Neural cell (in vitro differentiated cells): Measurements from ENCODE around the gene RABGAP1L. TPM values are rescaled to one million over a fixed set of nuclear protein-coding genes. Genes with fewer than 3 reads are reported as not detected.

ENCODE experiments used
- H2AFZ ChIP-seq: fragments of 200-600, 300-800 bp; sonication (generic), shearing (Covaris generic); 2 replicates; pipeline ENCODE4 v1.6.0; 2014; ENCODE audit warnings: low read depth, mild to moderate bottlenecking, antibody characterized with exemption, low read length, moderate library complexity
- H3F3A ChIP-seq: fragments of 200-600 bp; shearing (Covaris generic); 2 replicates; pipeline ENCODE4 v1.6.1; 2016; ENCODE audit warnings: mild to moderate bottlenecking, moderate library complexity, mixed read lengths, antibody characterized with exemption, low read length; ENCODE audit not compliant: insufficient read depth, poor library complexity, severe bottlenecking
- H3K27ac ChIP-seq: fragments of 200-600, 300-800 bp; sonication (generic), shearing (Covaris generic); 2 replicates; pipeline ENCODE4 v1.5.1; 2014; ENCODE audit warnings: mild to moderate bottlenecking, low read length, moderate library complexity
- H3K27me3 ChIP-seq: fragments of 300-800, 200-600 bp; sonication (generic), shearing (Covaris generic); 2 replicates; pipeline ENCODE4 v1.6.0; 2014; ENCODE audit warnings: mild to moderate bottlenecking, low read depth, low read length, moderate library complexity; ENCODE audit not compliant: insufficient read depth
- H3K36me3 ChIP-seq: fragments of 300-800, 200-600 bp; sonication (generic), shearing (Covaris generic); 2 replicates; pipeline ENCODE4 v1.5.1; 2014; ENCODE audit warnings: mild to moderate bottlenecking, antibody characterized with exemption, low read length, moderate library complexity; ENCODE audit not compliant: insufficient read depth
- H3K4me2 ChIP-seq: fragments of 300-800, 200-600 bp; sonication (generic), shearing (Covaris generic); 2 replicates; pipeline ENCODE4 v1.6.0; 2014; ENCODE audit warnings: mild to moderate bottlenecking, low read length
- H3K4me3 ChIP-seq: fragments of 300-800, 200-600 bp; sonication (generic), shearing (Covaris generic); 2 replicates; pipeline ENCODE4 v1.5.1; 2014; ENCODE audit warnings: mild to moderate bottlenecking, low read length, moderate library complexity
- H3K79me2 ChIP-seq: fragments of 200-600 bp; shearing (Covaris generic); replicated peaks from 2 replicates; pipeline ENCODE4 v1.6.0; 2014; ENCODE audit warnings: mild to moderate bottlenecking, low read length, moderate library complexity; ENCODE audit not compliant: insufficient read depth
- H3K9ac ChIP-seq: fragments of 300-800, 200-600 bp; sonication (generic), shearing (Covaris generic); 2 replicates; pipeline ENCODE4 v1.6.1; 2016; ENCODE audit warnings: mild to moderate bottlenecking, low read length, mixed read lengths
- H3K9me2 ChIP-seq: fragments of 200-600 bp; shearing (Covaris generic); 2 replicates; pipeline ENCODE4 v1.6.1; 2016; ENCODE audit warnings: mild to moderate bottlenecking, low read length, mixed read lengths; ENCODE audit not compliant: insufficient read depth
- H3K9me3 ChIP-seq: fragments of 200-600, 300-800 bp; sonication (generic), shearing (Covaris generic); 2 replicates; pipeline ENCODE4 v1.6.1; 2016; ENCODE audit warnings: mild to moderate bottlenecking, mixed run types, low read length, moderate library complexity, mixed read lengths
- H4K20me1 ChIP-seq: fragments of 200-600 bp; shearing (Covaris generic); 2 replicates; pipeline ENCODE4 v1.6.1; 2016; ENCODE audit warnings: mild to moderate bottlenecking, mixed run types; ENCODE audit not compliant: insufficient read depth
- CTCF ChIP-seq: fragments of 450-650 bp; IDR thresholded peaks from 2 replicates; pipeline ENCODE4 v1.5.1; 2014; ENCODE audit warnings: antibody characterized with exemption, mild to moderate bottlenecking, moderate library complexity; ENCODE audit not compliant: poor library complexity, severe bottlenecking
- EP300 ChIP-seq: fragments of 450-650 bp; conservative IDR thresholded peaks from 2 replicates; pipeline ENCODE4 v1.6.1; 2014; ENCODE audit warnings: antibody characterized with exemption, mild to moderate bottlenecking, moderate library complexity; ENCODE audit not compliant: poor library complexity, severe bottlenecking
- EZH2 ChIP-seq: fragments of 200-600, 300-800 bp; shearing (Covaris generic), sonication (generic); IDR thresholded peaks from 2 replicates; pipeline ENCODE4 v1.6.1; 2014; ENCODE audit warnings: antibody characterized with exemption, low read length, borderline replicate concordance, mild to moderate bottlenecking; ENCODE audit not compliant: insufficient read depth, poor library complexity, severe bottlenecking
- MXI1 ChIP-seq: fragments of 450-650 bp; conservative IDR thresholded peaks from 2 replicates; pipeline ENCODE4 v1.6.1; 2014; ENCODE audit warnings: antibody characterized with exemption, mild to moderate bottlenecking; ENCODE audit not compliant: poor library complexity, severe bottlenecking
- POLR2AphosphoS5 ChIP-seq: IDR thresholded peaks from 2 replicates; pipeline ENCODE4 v1.6.1; 2012
- RAD21 ChIP-seq: fragments of 450-650 bp; conservative IDR thresholded peaks from 2 replicates; pipeline ENCODE4 v1.6.1; 2014; ENCODE audit warnings: antibody characterized with exemption, mild to moderate bottlenecking, moderate library complexity
- REST ChIP-seq: IDR thresholded peaks from 2 replicates; pipeline ENCODE4 v1.6.1; 2012; ENCODE audit warnings: borderline replicate concordance
- SMC3 ChIP-seq: fragments of 450-650 bp; conservative IDR thresholded peaks from 2 replicates; pipeline ENCODE4 v1.6.1; 2014; ENCODE audit warnings: antibody characterized with exemption, mild to moderate bottlenecking, moderate library complexity; ENCODE audit not compliant: poor library complexity
- TAF1 ChIP-seq: IDR thresholded peaks from 2 replicates; pipeline ENCODE4 v1.6.1; 2012; ENCODE audit warnings: low read depth
- polyA plus RNA-seq: library from polyadenylated mRNA; depleted of rRNA; stranded (reverse); fragments of >200 nt; gene quantifications from 2 replicates; pipeline ENCODE4 v1.2.3, GENCODE V29; 2014

Gene RABGAP1L
- polyA plus RNA-seq, 1 donor from 2014 or later = 32.2 TPM

- no peak for TF ChIP-seq EP300
Measured at GRCh38 chr1:174352883-174353608, 193.7 kb downstream of the RABGAP1L start (continued).

- Histone ChIP-seq H3K9ac (no peak overlapping the region), H3K9me2 (no peaks in the 10 kb centered on the region), H3K9me3 (peaks cover 1% of the 10 kb centered on the region), H3K79me2 (no peaks in the 10 kb centered on the region), H3K36me3 (no peaks in the 10 kb centered on the region), H2AFZ (no peak overlapping the region), H3K4me3 (no peak overlapping the region), H3K27ac (no peak overlapping the region), H3K27me3 (no peaks in the 10 kb centered on the region), H4K20me1 (no peaks in the 10 kb centered on the region), H3F3A (no peaks in the 10 kb centered on the region), H3K4me2 (no peak overlapping the region)
- TF ChIP-seq POLR2AphosphoS5 (no peak), EP300 (no peak), REST (no peak), RAD21 (no peak), TAF1 (no peak), EZH2 (no peak), SMC3 (no peak), MXI1 (no peak), CTCF (no peak)
Measured at GRCh38 chr1:174358344-174358743, 199.0 kb downstream of the RABGAP1L start.

- TF ChIP-seq EZH2 (no peak), CTCF (no peak), MXI1 (no peak), POLR2AphosphoS5 (no peak), RAD21 (no peak), EP300 (no peak), REST (no peak), SMC3 (no peak), TAF1 (no peak)
- Histone ChIP-seq H3K9me3 (peaks cover 2% of the 10 kb centered on the region), H3K9ac (no peak overlapping the region), H3K27me3 (no peaks in the 10 kb centered on the region), H3K4me3 (no peak overlapping the region), H3K79me2 (no peaks in the 10 kb centered on the region), H2AFZ (no peak overlapping the region), H3K27ac (no peak overlapping the region), H3K36me3 (no peaks in the 10 kb centered on the region), H3F3A (no peaks in the 10 kb centered on the region), H3K4me2 (no peak overlapping the region), H3K9me2 (no peaks in the 10 kb centered on the region), H4K20me1 (no peaks in the 10 kb centered on the region)
Measured at GRCh38 chr1:174358786-174359453, 199.6 kb downstream of the RABGAP1L start.
